Activated CD4-positive, alpha-beta T cell treated with anti-CD3 and anti-CD28 coated beads for 4 hours (primary cell): ENCODE results near the gene C20orf144.

Experiments
- DNase-seq, 2 donors: peaks; one replicate each; pipeline ENCODE4 v3.0.0-alpha.2; 2020

Gene C20orf144

GRCh38 chr20:33666293-33667244, 4.4 kb downstream of the C20orf144 start, which contains the start of gene ACTL10:
Gene ACTL10, plus strand, starts transcription at chr20:33666943. Its CDS starts 555 bp downstream, at chr20:33667498.
- peak; percentile 71 to 77 for DNase-seq

GRCh38 chr20:33667245-33667675, 5.1 kb downstream of the C20orf144 start:
- DNase-seq: peak; percentile 42 to 45

- peak; percentile 70 to 76 for DNase-seq
These were observed 5.7 kb downstream of the C20orf144 start for GRCh38 chr20:33667676-33668465.

GRCh38 chr20:33668466-33669155, 6.5 kb downstream of the C20orf144 start:
- DNase-seq: no peak

GRCh38 chr20:33669224-33669623, 7.1 kb downstream of the C20orf144 start:
- no peak for DNase-seq

GRCh38 chr20:33669873-33670640, 7.9 kb downstream of the C20orf144 start:
- DNase-seq: no peak

- DNase-seq: no peak
These were observed 8.8 kb downstream of the C20orf144 start for GRCh38 chr20:33670715-33671499.

- no peak for DNase-seq
These were observed 9.6 kb downstream of the C20orf144 start for GRCh38 chr20:33671573-33672288.

GRCh38 chr20:33672426-33673113, 10.4 kb downstream of the C20orf144 start:
- no peak for DNase-seq

GRCh38 chr20:33673114-33673409, 10.9 kb downstream of the C20orf144 start:
- DNase-seq: no peak

- DNase-seq: no peak
These were observed 11.5 kb downstream of the C20orf144 start for GRCh38 chr20:33673410-33674293.

GRCh38 chr20:33674294-33675135, 12.4 kb downstream of the C20orf144 start, which contains the start of gene NECAB3:
Gene NECAB3, minus strand, starts transcription at chr20:33674428. Its CDS starts 76 bp downstream, at chr20:33674352.
- DNase-seq: peak; percentile 37 to 53

GRCh38 chr20:33675136-33675959, 13.2 kb downstream of the C20orf144 start:
- no peak for DNase-seq

GRCh38 chr20:33676121-33676520, 14.0 kb downstream of the C20orf144 start:
- DNase-seq: no peak

- no peak for DNase-seq
These were observed 14.8 kb downstream of the C20orf144 start for GRCh38 chr20:33676652-33677645.
